ENCODE measurements around the gene MELK. TPM values are rescaled to one million over a fixed set of nuclear protein-coding genes. Genes with fewer than 3 reads are reported as not detected.

MELK gene
- polyA plus RNA-seq, 3 donors, result 19.5 to 24.0 (median 22.1) TPM

Other genes with a start within 250 kb of the MELK start
- gene RNF38, start 172.6 kb upstream of the MELK start, polyA plus RNA-seq (ENCODE audit: insufficient read length in 3 of 3), result 10 to 100 TPM; 48.3 to 53.0 (median 53.0) TPM